IMR-90 (cell line): ENCODE results near the gene TBC1D4. TPM values are rescaled to one million over a fixed set of nuclear protein-coding genes. Genes with fewer than 3 reads are reported as not detected.

Experiments used
- ATAC-seq: fragments of 200-7000 bp; cut with Tn5 transposase; 2 replicates; pipeline ENCODE4 v1.9.1; 2020; ENCODE audit warnings: low read depth, mild to moderate bottlenecking, moderate library complexity
- BruUV-seq: library from RNA; stranded (reverse); fragments of 400-500 nt; replicated peaks from 2 replicates; lab custom pipeline; 2021; lab: Mats Ljungman, UMichigan
- CTCF ChIA-PET: fragments of 300-600 bp; formaldehyde crosslinking; extraction: SDS; loops from one replicate; lab custom pipeline; 2021; ENCODE audit warnings: antibody characterized with exemption; lab: Yijun Ruan, JAX
- POLR2A ChIA-PET: fragments of 300-600 bp; sonication (Branson Sonifier 250); formaldehyde crosslinking; loops from one replicate; lab custom pipeline; 2022; ENCODE audit warnings: antibody characterized with exemption; ENCODE audit not compliant: unreplicated experiment; lab: Charles Lee
- DNase-seq: peaks from one replicate; pipeline ENCODE4 v3.0.0; 2013
- H2AFZ ChIP-seq: replicated peaks from 2 replicates; pipeline ENCODE3; 2013; ENCODE audit warnings: low read length, mild to moderate bottlenecking; ENCODE audit not compliant: poor library complexity
- H2AK5ac ChIP-seq: 2 replicates; pipeline ENCODE4 v1.6.1; 2013; ENCODE audit warnings: low read depth, low read length, inconsistent platforms
- H2AK9ac ChIP-seq: replicated peaks from 2 replicates; pipeline ENCODE3; 2013; ENCODE audit warnings: mild to moderate bottlenecking, low read depth, low read length, moderate library complexity; ENCODE audit not compliant: poor library complexity
- H2BK120ac ChIP-seq: 2 replicates; pipeline ENCODE4 v1.6.1; 2013; ENCODE audit warnings: low read depth, low read length, inconsistent platforms
- H2BK15ac ChIP-seq: 3 replicates; pipeline ENCODE4 v1.6.1; 2013; ENCODE audit warnings: low read depth, low read length, inconsistent platforms
- H2BK20ac ChIP-seq: 2 replicates; pipeline ENCODE4 v1.6.1; 2013; ENCODE audit warnings: low read depth, mild to moderate bottlenecking, inconsistent platforms, low read length, moderate library complexity
- H2BK5ac ChIP-seq: 2 replicates; pipeline ENCODE4 v1.6.1; 2013; ENCODE audit warnings: mild to moderate bottlenecking, low read depth, low read length, inconsistent platforms; ENCODE audit not compliant: poor library complexity, severe bottlenecking
- H3K14ac ChIP-seq: replicated peaks from 2 replicates; pipeline ENCODE4 v1.6.1; 2013; ENCODE audit warnings: low read depth, low read length, inconsistent platforms
- H3K18ac ChIP-seq: 2 replicates; pipeline ENCODE4 v1.6.1; 2013; ENCODE audit warnings: low read depth, low read length, control low read depth
- H3K23ac ChIP-seq: 2 replicates; pipeline ENCODE4 v1.6.1; 2013; ENCODE audit warnings: low read depth, low read length, inconsistent platforms
- H3K27ac ChIP-seq: 2 replicates; pipeline ENCODE4 v1.5.1; 2013; ENCODE audit warnings: mild to moderate bottlenecking, control low read depth, low read length; ENCODE audit not compliant: insufficient read depth
- H3K27me3 ChIP-seq: 2 replicates; pipeline ENCODE4 v1.6.1; 2013; ENCODE audit warnings: low read length; ENCODE audit not compliant: control insufficient read depth, insufficient read depth
- H3K36me3 ChIP-seq: 2 replicates; pipeline ENCODE4 v1.6.1; 2013; ENCODE audit warnings: low read length, mixed read lengths; ENCODE audit not compliant: control insufficient read depth, insufficient read depth
- H3K4ac ChIP-seq: 2 replicates; pipeline ENCODE4 v1.6.1; 2013; ENCODE audit warnings: low read depth, low read length, inconsistent platforms
- H3K4me1 ChIP-seq: 2 replicates; pipeline ENCODE4 v1.6.1; 2013; ENCODE audit warnings: low read length, mixed read lengths; ENCODE audit not compliant: control insufficient read depth, insufficient read depth
- H3K4me2 ChIP-seq: 2 replicates; pipeline ENCODE4 v1.6.1; 2013; ENCODE audit warnings: low read depth, mild to moderate bottlenecking, control low read depth, low read length, moderate library complexity
- H3K4me3 ChIP-seq: 2 replicates; pipeline ENCODE4 v1.5.1; 2013; ENCODE audit warnings: low read depth, mild to moderate bottlenecking, control low read depth, low read length, moderate library complexity; ENCODE audit not compliant: insufficient read depth
- H3K56ac ChIP-seq: 2 replicates; pipeline ENCODE4 v1.6.1; 2013; ENCODE audit warnings: low read length, inconsistent platforms; ENCODE audit not compliant: insufficient read depth; ENCODE audit errors: extremely low read depth
- H3K79me1 ChIP-seq, 2 experiments: 2 replicates each; pipeline ENCODE4 v1.6.1; 2013; ENCODE audit warnings: low read length in 2 of 2, inconsistent platforms in 1 of 2, low read depth in 1 of 2
- H3K9ac ChIP-seq: 2 replicates; pipeline ENCODE4 v1.6.1; 2013; ENCODE audit warnings: low read depth, low read length, control low read depth
- H3K9me1 ChIP-seq: 2 replicates; pipeline ENCODE4 v1.6.1; 2013; ENCODE audit warnings: low read length, inconsistent platforms; ENCODE audit not compliant: insufficient read depth
- H3K9me3 ChIP-seq: 2 replicates; pipeline ENCODE4 v1.6.1; 2013; ENCODE audit warnings: low read length; ENCODE audit not compliant: control insufficient read depth, insufficient read depth
- H4K20me1 ChIP-seq: 2 replicates; pipeline ENCODE4 v1.6.1; 2013; ENCODE audit warnings: low read length, inconsistent platforms; ENCODE audit not compliant: insufficient read depth
- H4K5ac ChIP-seq: 2 replicates; pipeline ENCODE4 v1.6.1; 2013; ENCODE audit warnings: mild to moderate bottlenecking, low read depth, low read length, control low read depth
- H4K8ac ChIP-seq, 2 experiments: 2 replicates each; pipeline ENCODE4 v1.6.1; 2013; ENCODE audit warnings: low read depth in 2 of 2, low read length in 2 of 2, control low read depth in 1 of 2, inconsistent platforms in 1 of 2
- H4K91ac ChIP-seq: 2 replicates; pipeline ENCODE4 v1.6.1; 2013; ENCODE audit warnings: low read depth, low read length, inconsistent platforms; ENCODE audit not compliant: insufficient read depth
- BHLHE40 ChIP-seq: fragments of 150-350 bp; IDR thresholded peaks from 2 replicates; pipeline ENCODE4 v1.6.1; 2016; ENCODE audit warnings: mild to moderate bottlenecking, low read depth, low read length
- CEBPB ChIP-seq: IDR thresholded peaks from 2 replicates; pipeline ENCODE4 v1.6.1; 2012; ENCODE audit warnings: low read depth, low read length, improper control_type of control experiment
- CHD1 ChIP-seq: IDR thresholded peaks from 2 replicates; pipeline ENCODE4 v1.6.1; 2012; ENCODE audit warnings: low read depth, low read length, improper control_type of control experiment
- CTCF ChIP-seq: conservative IDR thresholded peaks from 2 replicates; pipeline ENCODE4 v1.5.1; 2012; ENCODE audit warnings: mild to moderate bottlenecking, low read depth, low read length, improper control_type of control experiment
- FOS ChIP-seq: fragments of 150-350 bp; IDR thresholded peaks from 2 replicates; pipeline ENCODE4 v1.6.1; 2016; ENCODE audit warnings: low read depth, low read length
- MAFK ChIP-seq: IDR thresholded peaks from 2 replicates; pipeline ENCODE4 v1.6.1; 2012; ENCODE audit warnings: low read depth, low read length, improper control_type of control experiment
- MAZ ChIP-seq: IDR thresholded peaks from 2 replicates; pipeline ENCODE4 v1.6.1; 2012; ENCODE audit warnings: low read depth, mild to moderate bottlenecking, low read length, improper control_type of control experiment, moderate library complexity, borderline replicate concordance
- MXI1 ChIP-seq: IDR thresholded peaks from 2 replicates; pipeline ENCODE4 v1.6.1; 2012; ENCODE audit warnings: low read depth, mild to moderate bottlenecking, low read length, moderate library complexity, borderline replicate concordance
- NFE2L2 ChIP-seq: fragments of 150-350 bp; IDR thresholded peaks from 2 replicates; pipeline ENCODE4 v1.6.1; 2016; ENCODE audit warnings: low read depth, mild to moderate bottlenecking, low read length
- POLR2A ChIP-seq: IDR thresholded peaks from 2 replicates; pipeline ENCODE4 v1.6.1; 2012; ENCODE audit warnings: mild to moderate bottlenecking, low read depth, low read length
- RAD21 ChIP-seq: IDR thresholded peaks from 2 replicates; pipeline ENCODE4 v1.6.1; 2012; ENCODE audit warnings: low read length, improper control_type of control experiment
- RCOR1 ChIP-seq: IDR thresholded peaks from 2 replicates; pipeline ENCODE4 v1.6.1; 2012; ENCODE audit warnings: mild to moderate bottlenecking, low read length, improper control_type of control experiment; ENCODE audit not compliant: insufficient replicate concordance
- RFX5 ChIP-seq: IDR thresholded peaks from 2 replicates; pipeline ENCODE4 v1.8.0; 2012; ENCODE audit warnings: low read depth, mild to moderate bottlenecking, low read length, moderate library complexity
- SMC3 ChIP-seq: fragments of 150-350 bp; IDR thresholded peaks from 2 replicates; pipeline ENCODE4 v1.6.1; 2016; ENCODE audit warnings: low read depth, mild to moderate bottlenecking, antibody characterized with exemption, low read length, moderate library complexity
- USF2 ChIP-seq: fragments of 150-350 bp; IDR thresholded peaks from 2 replicates; pipeline ENCODE4 v1.6.1; 2017; ENCODE audit warnings: mild to moderate bottlenecking, antibody characterized with exemption, low read length, low read depth
- WGBS, 2 experiments: methylation state at CpG; one replicate each; pipeline versions ENCODE4 v1.1.5 to v1.1.7; 2013; ENCODE audit warnings: missing lambda C conversion rate in 2 of 2; ENCODE audit not compliant: insufficient read length in 1 of 2; ENCODE audit errors: extremely low coverage in 2 of 2; 5-methylcytosine and 5-hydroxymethylcytosine counted together
- dilution Hi-C: fragments of 300-500 bp; cut with HindIII; formaldehyde crosslinking; loops from one replicate; pipeline ENCODE4 v1.14.3; 2018; ENCODE audit warnings: low sequenced_read_pairs; ENCODE audit not compliant: unreplicated experiment
- in situ Hi-C: fragments of 300-500 bp; cut with MboI; formaldehyde crosslinking; loops from 3 replicates; pipeline ENCODE4 v1.14.3; 2019; ENCODE audit warnings: low sequenced_read_pairs, inconsistent platforms, mixed read lengths
- intact Hi-C: fragments of 100-400 bp; cut with micrococcal nuclease; formaldehyde crosslinking; loops from 2 replicates; pipeline ENCODE4 v1.10.0; 2022
- polyA plus RNA-seq, 3 experiments: library from polyadenylated mRNA; depleted of rRNA; stranded (reverse); fragments of >200 nt; gene quantifications; 2 replicates each; pipeline ENCODE4 v1.2.3, GENCODE V29; 2012; ENCODE audit warnings: low replicate concordance in 1 of 3
- total RNA-seq: library from RNA; depleted of rRNA; stranded (reverse); fragments of >200 nt; gene quantifications from 2 replicates; pipeline ENCODE4 v1.2.3, GENCODE V29; 2012
- TF ChIP-seq, protein P1 (sequence below): fragments of 150-350 bp; IDR thresholded peaks from 2 replicates; pipeline ENCODE4 v1.6.1; 2016; ENCODE audit warnings: low read depth, mild to moderate bottlenecking, low read length, moderate library complexity, borderline replicate concordance

The TBC1D4 gene
- total and polyA plus RNA-seq, 2 of the 4 experiments (the other 2 are of a cell fraction) = 7.5 to 22.8 TPM

- no peaks in the 10 kb centered on the region for H3K4me1 ChIP-seq
- in situ Hi-C loops = no loop called here
- H3K79me1 ChIP-seq = no peaks in the 10 kb centered on the region
- H3K23ac ChIP-seq = no peak overlapping the region
- H3K56ac ChIP-seq = no peak overlapping the region
- no peak overlapping the region for H4K8ac ChIP-seq
- BruUV-seq = no TSS peak
- no peaks in the 10 kb centered on the region for H3K27me3 ChIP-seq
- H2AFZ ChIP-seq = no peak overlapping the region
- no peak overlapping the region for H2BK120ac ChIP-seq
- H4K5ac ChIP-seq = no peak overlapping the region
- H2BK15ac ChIP-seq = no peak overlapping the region
- peak; percentile 28 for DNase-seq
- ATAC-seq = no peak; the same call in 1 of the 2 replicates
- H4K20me1 ChIP-seq = no peaks in the 10 kb centered on the region
- H3K9me3 ChIP-seq = no peaks in the 10 kb centered on the region
- no peak overlapping the region for H3K4ac ChIP-seq
- H3K27ac ChIP-seq = no peak overlapping the region
- no peak overlapping the region for H2AK5ac ChIP-seq
- H2BK20ac ChIP-seq = no peak overlapping the region
- CTCF ChIA-PET = interaction anchor here (1.2 kb wide), 1 partner anchor 108 kb away, joined by 3 read pairs; no protein-coding TSS in a partner anchor
- no peak overlapping the region for H4K91ac ChIP-seq
- POLR2A ChIA-PET = no interaction called here
- H3K18ac ChIP-seq = no peak overlapping the region
- no peak overlapping the region for H3K14ac ChIP-seq
- no peak overlapping the region for H3K4me3 ChIP-seq
- no peak overlapping the region for H3K4me2 ChIP-seq
- WGBS, 2 experiments = no CpG with 5 or more reads among the region's 1 CpG
- no peaks in the 10 kb centered on the region for H3K9me1 ChIP-seq
- H2AK9ac ChIP-seq = no peak overlapping the region
- H3K36me3 ChIP-seq = no peaks in the 10 kb centered on the region
- TF ChIP-seq RFX5 (no peak), RCOR1 (no peak), SMC3 (no peak), MXI1 (no peak), MAZ (no peak), CTCF (no peak), FOS (no peak), RAD21 (no peak), CHD1 (no peak), CEBPB (no peak), POLR2A (no peak), USF2 (no peak), MAFK (no peak), BHLHE40 (no peak), NFE2L2 (no peak)
- TF ChIP-seq, protein P1, sequence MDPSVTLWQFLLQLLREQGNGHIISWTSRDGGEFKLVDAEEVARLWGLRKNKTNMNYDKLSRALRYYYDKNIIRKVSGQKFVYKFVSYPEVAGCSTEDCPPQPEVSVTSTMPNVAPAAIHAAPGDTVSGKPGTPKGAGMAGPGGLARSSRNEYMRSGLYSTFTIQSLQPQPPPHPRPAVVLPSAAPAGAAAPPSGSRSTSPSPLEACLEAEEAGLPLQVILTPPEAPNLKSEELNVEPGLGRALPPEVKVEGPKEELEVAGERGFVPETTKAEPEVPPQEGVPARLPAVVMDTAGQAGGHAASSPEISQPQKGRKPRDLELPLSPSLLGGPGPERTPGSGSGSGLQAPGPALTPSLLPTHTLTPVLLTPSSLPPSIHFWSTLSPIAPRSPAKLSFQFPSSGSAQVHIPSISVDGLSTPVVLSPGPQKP = no peak
- dilution Hi-C loops = no loop called here
- intact Hi-C loops = no loop called here
- no peak overlapping the region for H3K9ac ChIP-seq
- no peak overlapping the region for H2BK5ac ChIP-seq
Observed at GRCh38 chr13:75263741-75264407, 218.1 kb downstream of the TBC1D4 start.
